ENCODE results near the gene GIT1. TPM values are rescaled to one million over a fixed set of nuclear protein-coding genes. Genes with fewer than 3 reads are reported as not detected.

The GIT1 gene
- polyA plus RNA-seq, 1 of the 3 experiments (the other 2 are of a cell fraction) = 42.9 TPM

GRCh38 chr17:29588017-29588561 lies 1.4 kb downstream of the GIT1 start:
- Histone ChIP-seq H3K79me2 (ENCODE audit: insufficient read depth) (peaks cover 59% of the 10 kb centered on the region), H3K27me3 (ENCODE audit: insufficient read depth) (no peaks in the 10 kb centered on the region), H3K4me2 (peak overlapping the region; percentile 99), H3K9me3 (no peaks in the 10 kb centered on the region), H3K27ac (ENCODE audit: low read depth in 2 of 2, low read length in 1 of 2) (peak overlapping the region; percentile 44 to 74; a peak in 3 of 4 replicates), H3K4me3 (ENCODE audit: low read depth in 2 of 2, low read length in 1 of 2) (peak overlapping the region; percentile 89 to 91), H3K9ac (peak overlapping the region; percentile 80), H4K20me1 (ENCODE audit: insufficient read depth) (peaks cover 57% of the 10 kb centered on the region), H3K4me1 (ENCODE audit: control insufficient read depth in 1 of 2, insufficient read depth in 2 of 2, low read depth in 1 of 2, low read length in 1 of 2) (peaks cover 41 to 68% of the 10 kb centered on the region in 2 experiments), H2AFZ (ENCODE audit: low read depth) (no peak overlapping the region), H3K9me2 (no peaks in the 10 kb centered on the region), H3K36me3 (replicated peaks in 1 of 2; ENCODE audit: control insufficient read depth in 1 of 2, insufficient read depth in 2 of 2, low read length in 1 of 2) (peaks cover 0 to 6% of the 10 kb centered on the region in 2 experiments), H3F3A (replicated peaks; ENCODE audit: insufficient read depth) (peaks cover 29% of the 10 kb centered on the region)
- DNase-seq = no peak
- ChIA-PET CTCF (interaction anchor here (0.8 to 12.7 kb wide), 9 partner anchors 8 to 505 kb away, joined by 3 to 166 read pairs (median 4); partner anchors contain the start of genes ABHD15 and TP53I13), POLR2A (interaction anchor here (1.0 to 1.6 kb wide), 2 partner anchors 11 to 14 kb away, joined by 3 to 6 read pairs; no protein-coding TSS in a partner anchor)
- WGBS (ENCODE audit: low lambda C conversion rate) = 51% methylated on average over 5 of the region's 8 CpGs
- no peak for TF ChIP-seq JUND (IDR thresholded peaks at IDR 0.05)
- no peak for TF ChIP-seq FOXM1 (IDR thresholded peaks at IDR 0.05; ENCODE audit: low read depth)
- TF ChIP-seq RXRA (IDR thresholded peaks at IDR 0.05; ENCODE audit: borderline replicate concordance, low read depth) = no peak
- TF ChIP-seq, protein P1, sequence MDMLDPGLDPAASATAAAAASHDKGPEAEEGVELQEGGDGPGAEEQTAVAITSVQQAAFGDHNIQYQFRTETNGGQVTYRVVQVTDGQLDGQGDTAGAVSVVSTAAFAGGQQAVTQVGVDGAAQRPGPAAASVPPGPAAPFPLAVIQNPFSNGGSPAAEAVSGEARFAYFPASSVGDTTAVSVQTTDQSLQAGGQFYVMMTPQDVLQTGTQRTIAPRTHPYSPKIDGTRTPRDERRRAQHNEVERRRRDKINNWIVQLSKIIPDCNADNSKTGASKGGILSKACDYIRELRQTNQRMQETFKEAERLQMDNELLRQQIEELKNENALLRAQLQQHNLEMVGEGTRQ (IDR thresholded peaks at IDR 0.05; ENCODE audit: borderline replicate concordance, low read depth, low read length) = no peak
- no peak for TF ChIP-seq MXI1 (IDR thresholded peaks at IDR 0.05; ENCODE audit: low read depth, low read length)
- TF ChIP-seq TCF12 (IDR thresholded peaks at IDR 0.05) = no peak
- no peak for TF ChIP-seq ELF1 (IDR thresholded peaks at IDR 0.05)
- no peak for TF ChIP-seq FOXJ3 (CRISPR knock-in tag; IDR thresholded peaks at IDR 0.05)
- no peak for TF ChIP-seq NRF1 (IDR thresholded peaks at IDR 0.05; ENCODE audit: low read depth, low read length)

GRCh38 chr17:29587591-29587990 lies 1.9 kb downstream of the GIT1 start:
- H3K27ac ChIP-seq (ENCODE audit: low read depth in 2 of 2, low read length in 1 of 2) = no peak overlapping the region; a peak in 1 of 4 replicates
- H3K9ac ChIP-seq = peak overlapping the region; percentile 80; the same call in 1 of the 2 replicates
- no peaks in the 10 kb centered on the region for H3K9me3 ChIP-seq
- peaks cover 64% of the 10 kb centered on the region for H3K79me2 ChIP-seq (ENCODE audit: insufficient read depth)
- peak overlapping the region; percentile 99 for H3K4me2 ChIP-seq
- H3K4me1 ChIP-seq (ENCODE audit: control insufficient read depth in 1 of 2, insufficient read depth in 2 of 2, low read depth in 1 of 2, low read length in 1 of 2) = peaks cover 38 to 66% of the 10 kb centered on the region in 2 experiments
- CTCF ChIA-PET = interaction anchor here (0.8 to 12.7 kb wide), 7 partner anchors 9 to 505 kb away, joined by 4 to 166 read pairs (median 4); partner anchors contain the start of genes ABHD15 and TP53I13
- H2AFZ ChIP-seq (ENCODE audit: low read depth) = no peak overlapping the region
- peak overlapping the region; percentile 89 to 91 for H3K4me3 ChIP-seq (ENCODE audit: low read depth in 2 of 2, low read length in 1 of 2)
- no peak for DNase-seq
- peaks cover 26% of the 10 kb centered on the region for H3F3A ChIP-seq (replicated peaks; ENCODE audit: insufficient read depth)
- peaks cover 62% of the 10 kb centered on the region for H4K20me1 ChIP-seq (ENCODE audit: insufficient read depth)
- H3K27me3 ChIP-seq (ENCODE audit: insufficient read depth) = no peaks in the 10 kb centered on the region
- no peak for TF ChIP-seq FOXJ3 (CRISPR knock-in tag; IDR thresholded peaks at IDR 0.05)
- no peak for TF ChIP-seq RXRA (IDR thresholded peaks at IDR 0.05; ENCODE audit: borderline replicate concordance, low read depth)
- no peak for TF ChIP-seq MXI1 (IDR thresholded peaks at IDR 0.05; ENCODE audit: low read depth, low read length)
- no peak for TF ChIP-seq NRF1 (IDR thresholded peaks at IDR 0.05; ENCODE audit: low read depth, low read length)
- no peak for TF ChIP-seq IRF3 (IDR thresholded peaks at IDR 0.05; ENCODE audit: low read depth, low read length)
- TF ChIP-seq YY1 (IDR thresholded peaks at IDR 0.05; ENCODE audit: low read depth) = no peak
- TF ChIP-seq POLR2AphosphoS5 (IDR thresholded peaks at IDR 0.05; ENCODE audit: low read depth, low read length) = no peak
- TF ChIP-seq ZBTB33 (IDR thresholded peaks at IDR 0.05; ENCODE audit: borderline replicate concordance, low read depth) = no peak
- TF ChIP-seq SMC3 (IDR thresholded peaks at IDR 0.05; ENCODE audit: low read depth, low read length) = no peak
- no peak for TF ChIP-seq FOSL2 (IDR thresholded peaks at IDR 0.05; ENCODE audit: borderline replicate concordance, low read depth)
- TF ChIP-seq FOXM1 (IDR thresholded peaks at IDR 0.05; ENCODE audit: low read depth) = no peak
- TF ChIP-seq JUND (IDR thresholded peaks at IDR 0.05) = no peak
- TF ChIP-seq RFX5 (IDR thresholded peaks at IDR 0.05; ENCODE audit: low read length) = no peak
- TF ChIP-seq MEF2A (IDR thresholded peaks at IDR 0.05; ENCODE audit: borderline replicate concordance, low read depth) = no peak
- no peak for TF ChIP-seq GATA2 (CRISPR knock-in tag; IDR thresholded peaks at IDR 0.05)
- no peak for TF ChIP-seq NFIC (IDR thresholded peaks at IDR 0.05; ENCODE audit: borderline replicate concordance)
- TF ChIP-seq EZH2phosphoT487 (IDR thresholded peaks at IDR 0.05; ENCODE audit: borderline replicate concordance, low read depth) = no peak
- no peaks in the 10 kb centered on the region for H3K9me2 ChIP-seq
- POLR2A ChIA-PET = interaction anchor here (1.6 kb wide), 1 partner anchor 11 kb away, joined by 6 read pairs; no protein-coding TSS in a partner anchor
- WGBS (ENCODE audit: low lambda C conversion rate) = 89% methylated on average over 5 of the region's 6 CpGs
- peaks cover 0 to 10% of the 10 kb centered on the region in 2 experiments for H3K36me3 ChIP-seq (replicated peaks in 1 of 2; ENCODE audit: control insufficient read depth in 1 of 2, insufficient read depth in 2 of 2, low read length in 1 of 2)
